Measurements from ENCODE around the gene CDK1.

The CDK1 gene

GRCh38 chr10:60794953-60795352 lies 16.7 kb downstream of the CDK1 start:
- no peak for DNase-seq (ENCODE audit: low read depth)
- H3K4me3 ChIP-seq (replicated peaks; ENCODE audit: low read depth, low read length): no peak overlapping the region
- TF ChIP-seq CTCF (IDR thresholded peaks at IDR 0.05; ENCODE audit: low read length, missing control alignments): no peak

- no peak overlapping the region for H3K4me3 ChIP-seq (replicated peaks; ENCODE audit: low read depth, low read length)
- no peak for TF ChIP-seq CTCF (IDR thresholded peaks at IDR 0.05; ENCODE audit: low read length, missing control alignments)
- DNase-seq (ENCODE audit: low read depth): no peak
Observed at GRCh38 chr10:60795465-60796202, 17.4 kb downstream of the CDK1 start.

GRCh38 chr10:60796481-60796880 lies 18.2 kb downstream of the CDK1 start:
- TF ChIP-seq CTCF (IDR thresholded peaks at IDR 0.05; ENCODE audit: low read length, missing control alignments): no peak
- no peak overlapping the region for H3K4me3 ChIP-seq (replicated peaks; ENCODE audit: low read depth, low read length)
- DNase-seq (ENCODE audit: low read depth): no peak

- TF ChIP-seq CTCF (IDR thresholded peaks at IDR 0.05; ENCODE audit: low read length, missing control alignments): no peak
- DNase-seq (ENCODE audit: low read depth): no peak
- H3K4me3 ChIP-seq (replicated peaks; ENCODE audit: low read depth, low read length): no peak overlapping the region
Observed at GRCh38 chr10:60797200-60797599, 18.9 kb downstream of the CDK1 start.

GRCh38 chr10:60798031-60798430 lies 19.8 kb downstream of the CDK1 start:
- no peak overlapping the region for H3K4me3 ChIP-seq (replicated peaks; ENCODE audit: low read depth, low read length)

GRCh38 chr10:60798870-60799269 lies 20.6 kb downstream of the CDK1 start:
- DNase-seq (ENCODE audit: low read depth): no peak
- TF ChIP-seq CTCF (IDR thresholded peaks at IDR 0.05; ENCODE audit: low read length, missing control alignments): no peak
- no peak overlapping the region for H3K4me3 ChIP-seq (replicated peaks; ENCODE audit: low read depth, low read length)

More at GRCh38 chr10:60798031-60798430, 19.8 kb downstream of the CDK1 start:
- no peak for TF ChIP-seq CTCF (IDR thresholded peaks at IDR 0.05; ENCODE audit: low read length, missing control alignments)
- DNase-seq (ENCODE audit: low read depth): no peak
